ENCODE data around the gene SELENOI. TPM values are rescaled to one million over a fixed set of nuclear protein-coding genes. Genes with fewer than 3 reads are reported as not detected.
A peak's percentile ranks its signal among the peaks of the same experiment; 100 is the strongest.
"Not testable (repeated sequence)": the region's sequence is repeated elsewhere in the genome, so short reads cannot be mapped to it uniquely, and the experiment has no call there.

Gene SELENOI
- total RNA-seq, 1 donor from 2014 or later = 14.5 TPM

- DNase-seq (ENCODE audit: low spot score) = no peak
- intact Hi-C loops (cut with DNase I) = loop anchor here (5.0 kb wide), 1 partner anchor 38 kb away; no protein-coding TSS in a partner anchor
Observed at GRCh38 chr2:26324903-26325302, 21.0 kb upstream of the SELENOI start.

- intact Hi-C loops (cut with DNase I) = loop anchor here (5.0 kb wide), 1 partner anchor 39 kb away; no protein-coding TSS in a partner anchor
- DNase-seq (ENCODE audit: low spot score) = no peak
Observed at GRCh38 chr2:26325851-26326250, 20.1 kb upstream of the SELENOI start.

DNA sequence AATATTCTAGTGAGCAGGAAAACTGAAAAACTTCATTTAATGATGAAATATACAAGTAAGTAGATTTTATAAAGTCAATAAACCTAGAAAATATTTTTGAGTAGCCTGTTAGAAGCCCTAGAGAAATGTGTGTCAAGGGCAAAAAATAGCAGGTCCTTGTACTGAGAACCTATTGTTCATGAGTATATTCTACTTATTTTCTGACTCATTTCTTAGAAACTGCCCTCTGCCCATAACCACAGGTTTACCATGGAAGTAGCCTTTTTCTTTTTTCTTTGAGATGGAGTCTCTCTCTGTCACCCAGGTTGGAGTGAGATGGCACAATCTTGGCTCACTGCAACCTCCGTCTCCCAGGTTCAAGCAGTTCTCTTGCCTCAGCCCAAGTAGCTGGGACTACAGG, 19.4 kb upstream of the SELENOI start:
- DNase-seq (ENCODE audit: low spot score) = no peak
- intact Hi-C loops (cut with DNase I) = loop anchor here (5.0 kb wide), 1 partner anchor 39 kb away; no protein-coding TSS in a partner anchor

GRCh38 chr2:26327291-26328272, 18.4 kb upstream of the SELENOI start:
- no peak for DNase-seq (ENCODE audit: low spot score)
- intact Hi-C loops (cut with DNase I) = loop anchor here (5.0 kb wide), 1 partner anchor 40 kb away; no protein-coding TSS in a partner anchor

GRCh38 chr2:26329083-26329482, 16.9 kb upstream of the SELENOI start:
- not testable (repeated sequence) for DNase-seq (ENCODE audit: low spot score)
- intact Hi-C loops (cut with DNase I) = loop anchor here (5.0 kb wide), 1 partner anchor 42 kb away; no protein-coding TSS in a partner anchor

DNA sequence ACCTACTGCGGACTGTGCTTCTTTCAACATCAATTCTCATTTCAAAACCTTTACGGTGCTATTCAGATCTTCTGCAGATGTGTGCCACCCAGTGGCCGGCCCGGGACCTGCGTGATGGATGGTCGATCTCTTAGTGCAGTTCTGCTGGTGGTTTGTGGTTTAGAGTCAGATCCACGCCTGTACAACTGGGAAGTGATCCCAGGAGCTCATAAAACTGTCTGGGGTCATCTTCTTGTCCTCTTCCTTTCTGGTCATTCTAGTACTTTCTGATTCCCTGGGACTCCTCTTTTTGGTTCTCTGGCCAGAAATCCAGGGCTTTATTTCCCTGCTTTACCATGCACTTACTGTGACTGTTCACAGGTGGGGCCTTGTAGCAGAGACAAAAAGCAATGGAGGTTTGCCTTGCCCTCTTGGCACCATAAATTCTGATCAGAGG, 15.8 kb upstream of the SELENOI start:
- peak; percentile 93 for DNase-seq (ENCODE audit: low spot score)
- intact Hi-C loops (cut with DNase I) = loop anchor here (2.0 kb wide), 1 partner anchor 95 kb away; no protein-coding TSS in a partner anchor

- DNase-seq (ENCODE audit: low spot score) = no peak
- intact Hi-C loops (cut with DNase I) = loop anchor here (2.0 kb wide), 1 partner anchor 96 kb away; no protein-coding TSS in a partner anchor
Observed at GRCh38 chr2:26330604-26331003, 15.3 kb upstream of the SELENOI start.

- DNase-seq (ENCODE audit: low spot score) = not testable (repeated sequence)
- intact Hi-C loops (cut with DNase I) = loop anchor here (2.0 kb wide), 1 partner anchor 97 kb away; no protein-coding TSS in a partner anchor
Observed at GRCh38 chr2:26331321-26331720, 14.6 kb upstream of the SELENOI start.

GRCh38 chr2:26333293-26333692, 12.7 kb upstream of the SELENOI start:
- no peak for DNase-seq (ENCODE audit: low spot score)
- intact Hi-C loops (cut with DNase I) = no loop called here

DNA sequence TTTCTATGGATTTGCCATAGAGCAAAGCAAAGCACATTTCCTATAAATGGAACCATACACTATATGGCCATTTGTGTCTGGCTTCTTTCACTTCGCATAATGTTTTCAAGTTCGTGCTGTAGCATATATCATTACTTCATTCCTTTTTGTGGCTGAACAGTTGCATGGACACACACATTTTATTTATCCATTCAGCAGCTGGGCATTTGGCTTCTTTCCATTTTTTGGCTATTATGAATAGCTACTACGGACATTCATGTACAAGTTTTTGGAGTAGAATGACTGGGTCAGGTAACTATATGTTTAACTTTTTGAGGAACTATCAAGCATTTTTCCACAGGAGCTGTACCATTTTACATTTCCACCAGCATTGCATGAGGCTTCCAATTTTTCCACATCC, 10.7 kb upstream of the SELENOI start:
- intact Hi-C loops (cut with DNase I) = no loop called here
- DNase-seq (ENCODE audit: low spot score) = no peak

DNA sequence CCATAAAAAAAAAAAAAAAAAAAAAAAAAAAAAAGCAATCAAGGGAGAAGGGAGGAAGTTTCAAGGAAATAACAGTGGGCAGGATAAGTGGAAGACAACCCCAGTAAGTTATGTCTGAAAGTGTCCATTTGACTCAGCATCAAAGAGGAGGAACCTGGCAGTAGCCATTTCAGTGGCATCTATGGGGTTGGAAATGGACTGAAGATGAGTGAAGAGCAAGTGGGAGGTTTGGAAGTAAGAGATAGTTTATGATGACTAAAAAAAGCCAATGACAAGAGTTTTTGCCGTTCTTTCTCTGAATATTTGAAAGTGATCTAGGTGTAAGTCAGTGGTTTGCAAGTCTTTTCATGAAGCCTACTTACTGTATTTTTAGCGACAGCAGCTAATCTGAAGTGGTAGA, 9.2 kb upstream of the SELENOI start:
- intact Hi-C loops (cut with DNase I) = no loop called here
- no peak for DNase-seq (ENCODE audit: low spot score)

DNA sequence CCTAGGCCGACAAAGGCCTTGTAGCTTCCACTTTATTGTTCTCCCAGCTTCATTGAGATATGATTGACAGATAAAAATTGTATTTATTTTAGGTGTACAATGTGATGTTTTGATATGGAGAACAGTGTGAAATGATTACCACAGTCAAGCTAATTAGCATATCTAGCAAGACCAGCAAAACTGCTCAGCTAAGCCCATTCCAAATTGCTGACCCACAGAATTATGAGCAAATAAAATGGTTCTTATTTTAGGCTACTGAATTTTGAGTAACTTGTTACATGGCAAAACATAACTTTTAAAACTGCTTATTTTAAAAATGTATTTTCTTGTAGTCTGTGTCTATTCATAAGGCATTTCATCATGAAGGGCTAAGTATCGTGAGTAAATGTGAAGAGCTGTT, 8.6 kb upstream of the SELENOI start:
- intact Hi-C loops (cut with DNase I) = no loop called here
- DNase-seq (ENCODE audit: low spot score) = no peak

DNA sequence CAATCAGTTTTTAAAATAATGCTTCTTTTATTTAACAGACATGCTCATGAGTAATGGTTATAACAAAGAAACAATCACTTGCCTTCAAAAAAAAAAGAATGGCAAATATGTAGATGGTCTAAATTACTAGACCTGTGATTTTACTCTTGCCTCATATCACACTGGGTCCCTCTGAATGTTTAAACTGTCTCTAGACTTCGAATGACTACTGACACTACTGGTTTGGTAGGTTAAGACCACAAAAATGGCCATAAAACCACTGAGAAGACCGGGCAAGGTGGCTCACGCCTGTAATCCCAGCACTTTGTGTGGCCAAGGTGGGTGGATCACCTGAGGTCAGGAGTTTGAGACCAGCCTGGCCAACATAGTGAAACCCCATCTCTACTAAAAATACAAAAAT, 5.1 kb upstream of the SELENOI start:
- intact Hi-C loops (cut with DNase I) = loop anchor here (10.0 kb wide), 1 partner anchor 234 kb away; no protein-coding TSS in a partner anchor

GRCh38 chr2:26344581-26345282, 1.2 kb upstream of the SELENOI start:
- intact Hi-C loops (cut with DNase I) = loop anchor here (2.0 to 10.0 kb wide), 2 partner anchors 100 to 230 kb away; partner anchors contain the start of genes HADHA and HADHB
- DNase-seq (ENCODE audit: low spot score) = no peak

More for the DNA sequence above, 5.1 kb upstream of the SELENOI start:
- no peak for DNase-seq (ENCODE audit: low spot score)

DNA sequence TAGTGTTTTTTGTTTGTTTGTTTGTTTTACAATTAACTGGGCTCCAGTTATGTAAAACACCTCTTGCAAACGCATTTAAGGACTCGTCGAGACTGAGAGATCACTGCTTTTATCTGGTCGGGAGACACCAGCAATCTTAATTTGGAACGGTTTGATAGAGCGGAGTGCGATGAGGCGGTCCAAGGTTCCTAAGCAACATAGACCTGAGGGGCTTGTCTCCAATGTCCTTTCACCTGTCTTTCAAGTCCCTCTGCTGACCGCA, 729 bp upstream of the SELENOI start:
- intact Hi-C loops (cut with DNase I) = loop anchor here (2.0 to 10.0 kb wide), 2 partner anchors 100 to 230 kb away; partner anchors contain the start of genes HADHA and HADHB
- no peak for DNase-seq (ENCODE audit: low spot score)

GRCh38 chr2:26346454-26347053, 611 bp downstream of the SELENOI start, which contains the start of gene ADGRF3:
Gene ADGRF3 (minus strand): TSS chr2:26346789. CDS start chr2:26346234, 555 bp downstream.
- intact Hi-C loops (cut with DNase I) = loop anchor here (10.0 kb wide), 1 partner anchor 228 kb away; no protein-coding TSS in a partner anchor

DNA sequence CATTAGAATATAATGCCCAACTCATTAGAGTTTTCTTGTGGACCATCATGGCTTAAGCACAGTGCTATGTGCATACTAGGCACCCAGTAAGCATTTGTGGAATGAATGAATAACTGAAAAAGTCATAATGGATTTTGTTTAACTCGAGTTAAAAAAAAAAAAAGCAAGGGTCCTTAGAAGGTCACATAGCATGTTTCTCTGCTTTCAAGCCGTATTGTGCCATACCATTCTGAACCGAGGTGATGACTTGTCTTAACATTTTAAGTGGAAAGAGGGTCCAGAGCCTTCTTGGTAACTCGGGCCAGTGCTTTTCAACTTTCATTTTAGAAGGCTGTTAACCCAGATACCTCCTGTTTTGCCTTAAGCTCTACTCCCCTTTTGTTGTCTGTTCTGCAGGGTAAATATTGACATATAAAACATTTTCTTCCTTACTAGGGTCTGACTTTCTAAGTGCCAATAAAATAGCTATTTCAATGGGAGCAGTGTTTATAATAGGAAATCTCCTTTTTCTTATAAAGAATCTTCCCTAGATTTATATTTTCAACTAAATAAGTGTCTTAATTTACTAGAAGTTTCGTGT, 1.4 kb downstream of the SELENOI start:
- no peak for DNase-seq (ENCODE audit: low spot score)
- intact Hi-C loops (cut with DNase I) = loop anchor here (10.0 kb wide), 1 partner anchor 227 kb away; no protein-coding TSS in a partner anchor

More at GRCh38 chr2:26346454-26347053, 611 bp downstream of the SELENOI start, which contains the start of gene ADGRF3:
- DNase-seq (ENCODE audit: low spot score) = peak; percentile 87

- intact Hi-C loops (cut with DNase I) = loop anchor here (10.0 kb wide), 1 partner anchor 225 kb away; no protein-coding TSS in a partner anchor
Observed at GRCh38 chr2:26349690-26350089, 3.7 kb downstream of the SELENOI start.

More at GRCh38 chr2:26349690-26350089, 3.7 kb downstream of the SELENOI start:
- DNase-seq (ENCODE audit: low spot score) = no peak

Measured in cardiac septum (tissue), 1 donor.